Gastroesophageal sphincter (tissue), 3 donors: ENCODE measurements around the gene HSF5.

Experiments
- EP300 ChIP-seq: sonication (generic); formaldehyde crosslinking; IDR thresholded peaks from one replicate; pipeline ENCODE4 v1.6.1; 2017; ENCODE audit warnings: antibody characterized with exemption, mild to moderate bottlenecking
- POLR2A ChIP-seq, 2 donors: fragments of 450-650 bp; IDR thresholded peaks; one replicate each; pipeline ENCODE4 v1.6.1; 2017; ENCODE audit warnings: antibody characterized with exemption in 2 of 2, mild to moderate bottlenecking in 2 of 2, moderate library complexity in 1 of 2
- POLR2AphosphoS5 ChIP-seq: sonication (generic); formaldehyde crosslinking; IDR thresholded peaks from one replicate; pipeline ENCODE4 v1.6.1; 2017; ENCODE audit warnings: antibody characterized with exemption
- TF ChIP-seq, protein P1 (sequence below), 4 experiments: fragments of 200-600 bp in 2 of 4; fragments of 450-650 bp in 2 of 4; sonication (generic) in 1 of 4; IDR thresholded peaks; one replicate each; pipeline ENCODE4 v1.5.1; 2017 to 2019; ENCODE audit warnings: antibody characterized with exemption in 4 of 4, mild to moderate bottlenecking in 2 of 4, moderate library complexity in 2 of 4

DNA sequence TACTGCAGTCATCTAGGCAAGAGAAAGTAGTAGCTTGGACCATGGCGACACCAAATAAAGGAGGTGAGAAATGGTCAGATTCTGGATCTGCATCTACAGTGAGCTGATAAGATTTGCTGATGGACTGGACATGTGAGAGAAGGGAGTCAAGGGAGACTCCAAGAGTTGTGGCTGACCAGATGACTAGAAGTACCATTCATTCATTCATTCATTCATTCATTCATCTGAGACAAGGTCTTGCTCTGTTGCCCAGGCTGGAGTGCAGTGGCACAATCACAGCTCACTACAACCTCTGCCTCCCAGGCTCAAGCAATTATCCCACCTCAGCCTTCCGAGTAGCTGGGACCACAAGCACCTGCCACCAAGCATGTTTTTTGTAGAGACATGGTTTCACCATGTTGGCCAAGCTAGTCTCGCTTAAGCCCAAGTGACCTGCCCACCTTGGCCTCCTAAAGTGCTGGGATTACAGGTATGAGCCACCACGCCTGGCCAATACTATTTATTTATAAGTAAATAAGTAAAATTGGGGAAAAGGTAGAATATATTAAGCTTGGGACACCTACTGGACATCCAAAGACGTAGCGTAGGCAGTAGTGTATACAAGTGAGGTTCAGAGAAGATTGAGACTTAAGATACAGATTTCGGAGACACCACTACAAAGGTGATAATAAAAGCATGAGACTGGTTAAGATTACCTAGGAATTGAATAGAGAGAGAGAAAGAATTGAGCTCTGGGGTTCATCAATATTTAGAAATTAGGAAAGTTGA is 55.2 kb downstream of the HSF5 start:
- TF ChIP-seq EP300 (no peak), POLR2A (IDR thresholded peaks at IDR 0.05) (no peak), POLR2AphosphoS5 (no peak)
- TF ChIP-seq, protein P1, sequence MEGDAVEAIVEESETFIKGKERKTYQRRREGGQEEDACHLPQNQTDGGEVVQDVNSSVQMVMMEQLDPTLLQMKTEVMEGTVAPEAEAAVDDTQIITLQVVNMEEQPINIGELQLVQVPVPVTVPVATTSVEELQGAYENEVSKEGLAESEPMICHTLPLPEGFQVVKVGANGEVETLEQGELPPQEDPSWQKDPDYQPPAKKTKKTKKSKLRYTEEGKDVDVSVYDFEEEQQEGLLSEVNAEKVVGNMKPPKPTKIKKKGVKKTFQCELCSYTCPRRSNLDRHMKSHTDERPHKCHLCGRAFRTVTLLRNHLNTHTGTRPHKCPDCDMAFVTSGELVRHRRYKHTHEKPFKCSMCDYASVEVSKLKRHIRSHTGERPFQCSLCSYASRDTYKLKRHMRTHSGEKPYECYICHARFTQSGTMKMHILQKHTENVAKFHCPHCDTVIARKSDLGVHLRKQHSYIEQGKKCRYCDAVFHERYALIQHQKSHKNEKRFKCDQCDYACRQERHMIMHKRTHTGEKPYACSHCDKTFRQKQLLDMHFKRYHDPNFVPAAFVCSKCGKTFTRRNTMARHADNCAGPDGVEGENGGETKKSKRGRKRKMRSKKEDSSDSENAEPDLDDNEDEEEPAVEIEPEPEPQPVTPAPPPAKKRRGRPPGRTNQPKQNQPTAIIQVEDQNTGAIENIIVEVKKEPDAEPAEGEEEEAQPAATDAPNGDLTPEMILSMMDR (IDR thresholded peaks at IDR 0.05) = no peak
